GM12878 (cell line): Measurements from ENCODE around the gene ARL5C.

Experiments
- BHLHE40 ChIP-seq, 2 experiments: fragments of 450-650 bp in 1 of 2; IDR thresholded peaks; 2 replicates each; pipeline ENCODE4 v1.6.1; 2011 to 2017; ENCODE audit warnings: low read depth in 2 of 2, borderline replicate concordance in 1 of 2, improper control_type of control experiment in 1 of 2, low read length in 1 of 2, mild to moderate bottlenecking in 1 of 2
- BMI1 ChIP-seq: fragments of 450-650 bp; IDR thresholded peaks from 2 replicates; pipeline ENCODE4 v1.6.1; 2016; ENCODE audit warnings: mild to moderate bottlenecking, moderate library complexity, borderline replicate concordance
- CTCF ChIP-seq, 3 experiments: IDR thresholded peaks in 2 of 3; conservative IDR thresholded peaks in 1 of 3; 2 replicates each; pipeline ENCODE4 v1.5.1; 2011; ENCODE audit warnings: low read depth in 3 of 3, low read length in 3 of 3, mild to moderate bottlenecking in 3 of 3, control low read depth in 2 of 3, moderate library complexity in 2 of 3, inconsistent platforms in 1 of 3, mixed read lengths in 1 of 3; ENCODE audit not compliant: control insufficient read depth in 2 of 3, insufficient read depth in 1 of 3; ENCODE audit errors: extremely low read depth in 1 of 3
- EZH2 ChIP-seq: IDR thresholded peaks from 2 replicates; pipeline ENCODE4 v1.6.1; 2012; ENCODE audit warnings: low read depth, mild to moderate bottlenecking, control low read depth, inconsistent platforms, low read length, borderline replicate concordance; ENCODE audit not compliant: control insufficient read depth
- HDAC2 ChIP-seq: fragments of 200-600 bp; sonication (generic); IDR thresholded peaks from 2 replicates; pipeline ENCODE4 v1.6.1; 2017
- PAX8 ChIP-seq: fragments of 450-650 bp; IDR thresholded peaks from 2 replicates; pipeline ENCODE4 v1.6.1; 2017; ENCODE audit warnings: mild to moderate bottlenecking, moderate library complexity
- POLR2A ChIP-seq: IDR thresholded peaks from 2 replicates; pipeline ENCODE4 v1.6.1; 2011; ENCODE audit warnings: low read depth, mild to moderate bottlenecking, low read length
- RFX5 ChIP-seq: IDR thresholded peaks from 2 replicates; pipeline ENCODE4 v1.6.1; 2011; ENCODE audit warnings: low read depth, low read length, improper control_type of control experiment
- SP1 ChIP-seq: IDR thresholded peaks from one replicate; pipeline ENCODE4 v1.6.1; 2011; ENCODE audit warnings: low read depth, low read length
- YBX1 ChIP-seq: fragments of 450-650 bp; IDR thresholded peaks from 2 replicates; pipeline ENCODE4 v1.6.1; 2016; ENCODE audit warnings: antibody characterized with exemption
- ZZZ3 ChIP-seq: IDR thresholded peaks from 2 replicates; pipeline ENCODE4 v1.6.1; 2011; ENCODE audit warnings: low read depth; ENCODE audit not compliant: control insufficient read depth, insufficient read length
- TF ChIP-seq, protein P1 (sequence below): fragments of 450-650 bp; IDR thresholded peaks from 2 replicates; pipeline ENCODE4 v1.6.1; 2017; ENCODE audit warnings: mild to moderate bottlenecking, moderate library complexity

DNA sequence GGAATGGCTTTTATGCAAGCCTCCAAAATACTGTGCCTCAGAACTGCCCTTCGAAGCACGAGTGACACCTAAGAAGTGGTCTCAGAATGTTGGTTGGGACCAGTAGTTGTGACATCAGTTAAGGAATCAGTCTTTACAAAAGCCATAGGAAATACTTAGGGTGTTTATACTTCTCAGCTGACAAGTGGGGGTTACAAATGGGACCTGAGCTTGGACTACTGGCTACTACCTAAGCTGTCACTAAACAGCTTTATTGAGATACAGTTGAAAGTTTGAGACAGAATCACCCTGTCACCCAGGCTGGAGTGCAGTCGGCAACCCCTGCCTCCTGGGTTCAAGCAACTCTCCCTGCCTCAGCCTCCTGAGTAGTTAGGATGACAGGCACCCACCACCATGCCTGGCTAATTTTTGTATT lies 39.2 kb upstream of the ARL5C start:
- TF ChIP-seq CTCF (IDR thresholded peaks at IDR 0.05 in 2 of 3, conservative IDR thresholded peaks at IDR 0.05 in 1 of 3; ENCODE audit: control insufficient read depth in 2 of 3, extremely low read depth in 1 of 3, insufficient read depth in 1 of 3, low read depth in 3 of 3, low read length in 3 of 3), result no peak
- no peak for TF ChIP-seq BHLHE40 (IDR thresholded peaks at IDR 0.05; ENCODE audit: borderline replicate concordance in 1 of 2, low read depth in 2 of 2, low read length in 1 of 2)
- no peak; the same call in 1 of the 2 replicates for TF ChIP-seq POLR2A
- no peak for TF ChIP-seq YBX1
- TF ChIP-seq BMI1, result no peak
- TF ChIP-seq RFX5, result no peak
- no peak for TF ChIP-seq ZZZ3
- TF ChIP-seq SP1, result no peak
- TF ChIP-seq HDAC2, result no peak
- TF ChIP-seq EZH2, result no peak
- no peak for TF ChIP-seq PAX8
- TF ChIP-seq, protein P1, sequence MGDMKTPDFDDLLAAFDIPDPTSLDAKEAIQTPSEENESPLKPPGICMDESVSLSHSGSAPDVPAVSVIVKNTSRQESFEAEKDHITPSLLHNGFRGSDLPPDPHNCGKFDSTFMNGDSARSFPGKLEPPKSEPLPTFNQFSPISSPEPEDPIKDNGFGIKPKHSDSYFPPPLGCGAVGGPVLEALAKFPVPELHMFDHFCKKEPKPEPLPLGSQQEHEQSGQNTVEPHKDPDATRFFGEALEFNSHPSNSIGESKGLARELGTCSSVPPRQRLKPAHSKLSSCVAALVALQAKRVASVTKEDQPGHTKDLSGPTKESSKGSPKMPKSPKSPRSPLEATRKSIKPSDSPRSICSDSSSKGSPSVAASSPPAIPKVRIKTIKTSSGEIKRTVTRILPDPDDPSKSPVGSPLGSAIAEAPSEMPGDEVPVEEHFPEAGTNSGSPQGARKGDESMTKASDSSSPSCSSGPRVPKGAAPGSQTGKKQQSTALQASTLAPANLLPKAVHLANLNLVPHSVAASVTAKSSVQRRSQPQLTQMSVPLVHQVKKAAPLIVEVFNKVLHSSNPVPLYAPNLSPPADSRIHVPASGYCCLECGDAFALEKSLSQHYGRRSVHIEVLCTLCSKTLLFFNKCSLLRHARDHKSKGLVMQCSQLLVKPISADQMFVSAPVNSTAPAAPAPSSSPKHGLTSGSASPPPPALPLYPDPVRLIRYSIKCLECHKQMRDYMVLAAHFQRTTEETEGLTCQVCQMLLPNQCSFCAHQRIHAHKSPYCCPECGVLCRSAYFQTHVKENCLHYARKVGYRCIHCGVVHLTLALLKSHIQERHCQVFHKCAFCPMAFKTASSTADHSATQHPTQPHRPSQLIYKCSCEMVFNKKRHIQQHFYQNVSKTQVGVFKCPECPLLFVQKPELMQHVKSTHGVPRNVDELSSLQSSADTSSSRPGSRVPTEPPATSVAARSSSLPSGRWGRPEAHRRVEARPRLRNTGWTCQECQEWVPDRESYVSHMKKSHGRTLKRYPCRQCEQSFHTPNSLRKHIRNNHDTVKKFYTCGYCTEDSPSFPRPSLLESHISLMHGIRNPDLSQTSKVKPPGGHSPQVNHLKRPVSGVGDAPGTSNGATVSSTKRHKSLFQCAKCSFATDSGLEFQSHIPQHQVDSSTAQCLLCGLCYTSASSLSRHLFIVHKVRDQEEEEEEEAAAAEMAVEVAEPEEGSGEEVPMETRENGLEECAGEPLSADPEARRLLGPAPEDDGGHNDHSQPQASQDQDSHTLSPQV, result no peak
